Vagina (tissue), 2 donors: ENCODE measurements around the gene NBPF3.
"Not testable (repeated sequence)": the region's sequence is repeated elsewhere in the genome, so short reads cannot be mapped to it uniquely, and the experiment has no call there.

Source experiments
- POLR2A ChIP-seq, 2 donors: fragments of 450-650 bp; IDR thresholded peaks; one replicate each; pipeline ENCODE4 v1.6.1; 2017; ENCODE audit warnings: antibody characterized with exemption in 2 of 2, mild to moderate bottlenecking in 2 of 2, moderate library complexity in 2 of 2
- TF ChIP-seq, protein P1 (sequence below), 3 experiments: fragments of 450-650 bp in 2 of 3; fragments of 200-600 bp in 1 of 3; sonication (generic) in 1 of 3; IDR thresholded peaks; one replicate each; pipeline ENCODE4 v1.5.1; 2017 to 2019; ENCODE audit warnings: antibody characterized with exemption in 3 of 3, mild to moderate bottlenecking in 2 of 3, moderate library complexity in 2 of 3

DNA sequence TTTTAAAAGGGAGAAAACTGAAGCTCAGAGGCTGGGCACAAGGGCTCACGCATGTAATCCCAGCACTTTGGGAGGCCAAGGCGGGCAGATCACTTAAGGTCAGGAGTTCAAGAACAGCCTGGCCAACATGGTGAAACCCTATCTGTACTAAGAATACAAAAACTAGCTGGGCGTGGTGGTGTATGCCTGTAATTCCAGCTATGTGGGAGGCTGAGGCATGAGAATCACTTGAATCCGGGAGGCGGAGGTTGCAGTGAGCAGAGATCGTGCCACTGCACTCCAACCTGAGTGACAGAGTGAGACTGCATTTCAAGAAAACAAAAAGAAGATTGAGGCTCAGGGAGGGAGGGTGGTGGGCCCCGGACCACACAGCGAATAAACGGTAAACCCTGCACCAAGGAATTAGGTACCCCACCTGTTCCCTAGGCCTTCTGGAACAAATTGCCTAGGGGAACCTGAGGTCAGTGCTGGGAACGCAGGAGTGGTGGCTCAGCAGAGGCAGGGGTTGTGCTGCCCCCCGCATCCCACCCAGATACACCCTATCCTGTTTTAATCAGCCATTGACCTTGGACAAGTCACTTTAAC lies 79.6 kb downstream of the NBPF3 start:
- TF ChIP-seq, protein P1, sequence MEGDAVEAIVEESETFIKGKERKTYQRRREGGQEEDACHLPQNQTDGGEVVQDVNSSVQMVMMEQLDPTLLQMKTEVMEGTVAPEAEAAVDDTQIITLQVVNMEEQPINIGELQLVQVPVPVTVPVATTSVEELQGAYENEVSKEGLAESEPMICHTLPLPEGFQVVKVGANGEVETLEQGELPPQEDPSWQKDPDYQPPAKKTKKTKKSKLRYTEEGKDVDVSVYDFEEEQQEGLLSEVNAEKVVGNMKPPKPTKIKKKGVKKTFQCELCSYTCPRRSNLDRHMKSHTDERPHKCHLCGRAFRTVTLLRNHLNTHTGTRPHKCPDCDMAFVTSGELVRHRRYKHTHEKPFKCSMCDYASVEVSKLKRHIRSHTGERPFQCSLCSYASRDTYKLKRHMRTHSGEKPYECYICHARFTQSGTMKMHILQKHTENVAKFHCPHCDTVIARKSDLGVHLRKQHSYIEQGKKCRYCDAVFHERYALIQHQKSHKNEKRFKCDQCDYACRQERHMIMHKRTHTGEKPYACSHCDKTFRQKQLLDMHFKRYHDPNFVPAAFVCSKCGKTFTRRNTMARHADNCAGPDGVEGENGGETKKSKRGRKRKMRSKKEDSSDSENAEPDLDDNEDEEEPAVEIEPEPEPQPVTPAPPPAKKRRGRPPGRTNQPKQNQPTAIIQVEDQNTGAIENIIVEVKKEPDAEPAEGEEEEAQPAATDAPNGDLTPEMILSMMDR (IDR thresholded peaks at IDR 0.05) = not testable (repeated sequence)
- TF ChIP-seq POLR2A (IDR thresholded peaks at IDR 0.05) = not testable (repeated sequence)
